ENCODE results near the gene GSE1. TPM values are rescaled to one million over a fixed set of nuclear protein-coding genes. Genes with fewer than 3 reads are reported as not detected.

Gene GSE1
- total RNA-seq, 2 experiments from 2014 or later = 18.4 to 19.8 TPM

DNA sequence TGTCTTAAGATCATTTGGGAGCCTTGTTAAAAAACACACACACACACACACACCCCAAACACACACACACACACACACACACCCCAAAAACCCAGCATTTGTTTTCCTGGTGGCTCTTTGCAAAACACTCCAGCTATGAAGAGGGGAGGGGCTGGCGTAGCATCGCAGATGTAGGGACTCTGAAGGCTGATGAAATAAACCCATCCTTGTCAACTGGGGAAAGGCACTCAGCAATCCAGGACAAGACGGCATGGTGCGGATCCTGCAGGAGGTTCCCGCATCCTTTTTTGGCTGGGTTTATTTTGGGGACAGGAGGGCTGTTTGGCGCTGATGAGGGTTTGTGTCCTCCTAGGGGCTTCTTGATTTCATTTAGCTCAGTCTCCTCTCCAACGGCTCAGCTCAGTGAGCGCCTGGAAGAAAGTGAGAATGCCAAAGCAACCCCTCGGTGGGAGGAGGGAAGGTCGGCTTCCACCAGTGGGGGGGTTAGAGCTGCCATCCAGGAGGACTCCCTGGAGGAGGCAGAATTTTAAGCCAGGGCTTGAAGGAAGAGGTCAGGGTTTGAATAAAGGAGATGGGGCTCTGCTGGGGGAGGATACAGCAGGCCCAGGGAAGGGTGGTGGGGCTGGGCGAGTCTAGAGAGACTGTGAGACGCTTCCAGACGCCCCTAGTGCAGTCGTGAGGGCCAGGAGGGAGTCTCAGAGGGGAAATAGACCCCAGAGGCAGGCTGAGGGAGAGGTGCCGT is 12.4 kb upstream of the GSE1 start:
- CTCF ChIA-PET = interaction anchor here (1.8 kb wide), 1 partner anchor 110 kb away, joined by 4 read pairs; no protein-coding TSS in a partner anchor
- H3K27me3 Mint-ChIP-seq = no peaks in the 10 kb centered on the region
- no peak for DNase-seq
- POLR2A ChIA-PET = no interaction called here
- no peaks in the 10 kb centered on the region for H3K9me3 Mint-ChIP-seq
- H3K36me3 Mint-ChIP-seq (ENCODE audit: low read depth) = no peaks in the 10 kb centered on the region
- H3K4me3 Mint-ChIP-seq = no peak overlapping the region
- H3K27ac Mint-ChIP-seq = no peak overlapping the region
- no peaks in the 10 kb centered on the region for H3K4me1 Mint-ChIP-seq

DNA sequence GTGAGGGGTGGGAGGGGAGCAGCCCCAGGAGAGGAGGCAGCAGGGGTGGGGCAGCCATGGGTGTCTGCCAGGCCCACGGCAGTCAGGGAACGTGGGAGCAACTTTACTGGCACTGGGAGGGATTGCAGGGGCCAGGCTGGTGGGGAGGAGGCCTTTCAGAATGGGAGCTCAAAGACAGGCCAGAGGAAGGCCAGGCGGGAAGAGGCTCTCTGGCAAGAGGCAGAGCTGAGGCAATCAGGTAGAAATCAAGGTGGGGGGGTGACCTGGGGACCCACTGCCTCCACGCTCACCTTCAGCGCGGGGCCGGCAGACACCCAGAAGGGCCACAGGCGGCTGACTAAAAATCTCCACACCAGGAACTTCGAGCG is 11.9 kb upstream of the GSE1 start:
- no peaks in the 10 kb centered on the region for H3K36me3 Mint-ChIP-seq (ENCODE audit: low read depth)
- H3K27ac Mint-ChIP-seq = no peak overlapping the region
- no peak overlapping the region for H3K4me3 Mint-ChIP-seq
- H3K9me3 Mint-ChIP-seq = no peaks in the 10 kb centered on the region
- CTCF ChIA-PET = interaction anchor here (1.8 kb wide), 1 partner anchor 110 kb away, joined by 4 read pairs; no protein-coding TSS in a partner anchor
- no peaks in the 10 kb centered on the region for H3K27me3 Mint-ChIP-seq
- no peak for DNase-seq
- POLR2A ChIA-PET = no interaction called here
- no peaks in the 10 kb centered on the region for H3K4me1 Mint-ChIP-seq

DNA sequence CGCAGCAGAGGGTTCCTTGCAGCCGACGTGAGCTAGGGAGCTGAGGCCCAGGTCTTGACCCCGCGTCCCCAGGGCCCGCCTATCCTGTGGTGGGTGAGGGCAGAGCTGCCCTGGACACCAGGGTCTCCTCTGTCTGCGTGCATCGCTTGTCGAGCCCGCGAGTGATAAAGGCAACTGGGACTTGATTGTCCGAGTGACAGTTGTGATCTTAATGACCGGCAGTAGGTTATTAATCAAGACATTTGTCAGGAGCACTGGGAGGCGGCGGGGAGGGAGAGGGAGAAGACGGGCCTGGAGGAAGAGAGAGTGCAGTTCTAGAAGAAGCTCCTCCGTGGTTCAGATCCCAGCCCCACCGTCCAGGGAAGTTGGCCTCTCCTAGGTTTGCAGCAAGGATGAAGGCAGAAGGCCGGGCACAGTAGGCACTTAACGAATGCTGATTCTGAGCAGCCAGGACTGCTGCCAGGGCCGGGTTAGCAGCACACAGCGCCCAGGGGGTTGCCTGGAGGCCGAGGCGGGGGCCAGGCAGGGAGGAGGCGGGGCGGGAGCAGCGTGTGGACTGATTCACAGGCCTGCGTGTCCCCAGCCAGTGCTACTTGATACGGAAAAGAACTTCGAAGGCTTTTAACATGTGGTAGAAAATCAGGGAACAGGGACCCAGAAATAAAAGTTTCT is 11.3 kb upstream of the GSE1 start:
- POLR2A ChIA-PET = no interaction called here
- no peak overlapping the region for H3K4me3 Mint-ChIP-seq

GRCh38 chr16:85602402-85603202 is 10.5 kb upstream of the GSE1 start:
- Mint-ChIP-seq H3K4me3 (no peak overlapping the region), H3K36me3 (ENCODE audit: low read depth) (no peaks in the 10 kb centered on the region), H3K9me3 (no peaks in the 10 kb centered on the region), H3K4me1 (no peaks in the 10 kb centered on the region), H3K27ac (no peak overlapping the region), H3K27me3 (no peaks in the 10 kb centered on the region)
- CTCF ChIA-PET = interaction anchor here (1.8 kb wide), 1 partner anchor 112 kb away, joined by 4 read pairs; no protein-coding TSS in a partner anchor
- POLR2A ChIA-PET = no interaction called here
- no peak for DNase-seq

More for the DNA sequence above, 11.3 kb upstream of the GSE1 start:
- no peak for DNase-seq
- Mint-ChIP-seq H3K27ac (no peak overlapping the region), H3K4me1 (no peaks in the 10 kb centered on the region), H3K9me3 (no peaks in the 10 kb centered on the region), H3K27me3 (no peaks in the 10 kb centered on the region), H3K36me3 (ENCODE audit: low read depth) (no peaks in the 10 kb centered on the region)
- CTCF ChIA-PET = interaction anchor here (1.8 kb wide), 1 partner anchor 111 kb away, joined by 4 read pairs; no protein-coding TSS in a partner anchor

- Mint-ChIP-seq H3K36me3 (ENCODE audit: low read depth) (no peaks in the 10 kb centered on the region), H3K4me1 (no peaks in the 10 kb centered on the region), H3K9me3 (no peaks in the 10 kb centered on the region), H3K27ac (no peak overlapping the region), H3K27me3 (no peaks in the 10 kb centered on the region), H3K4me3 (no peak overlapping the region)
- ChIA-PET CTCF (no interaction called here), POLR2A (no interaction called here)
- no peak for DNase-seq
Measured at GRCh38 chr16:85603203-85603755, 9.8 kb upstream of the GSE1 start.

GRCh38 chr16:85604145-85604705 is 8.9 kb upstream of the GSE1 start:
- Mint-ChIP-seq H3K4me1 (no peaks in the 10 kb centered on the region), H3K27ac (no peak overlapping the region), H3K9me3 (no peaks in the 10 kb centered on the region), H3K4me3 (no peak overlapping the region), H3K27me3 (no peaks in the 10 kb centered on the region), H3K36me3 (ENCODE audit: low read depth) (no peaks in the 10 kb centered on the region)
- CTCF ChIA-PET = no interaction called here
- DNase-seq = no peak
- POLR2A ChIA-PET = no interaction called here

- Mint-ChIP-seq H3K36me3 (ENCODE audit: low read depth) (no peaks in the 10 kb centered on the region), H3K4me1 (peaks cover 7% of the 10 kb centered on the region), H3K27me3 (no peaks in the 10 kb centered on the region), H3K4me3 (no peak overlapping the region), H3K9me3 (no peaks in the 10 kb centered on the region), H3K27ac (no peak overlapping the region)
- ChIA-PET POLR2A (no interaction called here), CTCF (interaction anchor here (1.8 kb wide), 1 partner anchor 186 kb away, joined by 5 read pairs; no protein-coding TSS in a partner anchor)
- no peak for DNase-seq
Measured at GRCh38 chr16:85605051-85605911, 7.8 kb upstream of the GSE1 start.

GRCh38 chr16:85605912-85606841 is 6.9 kb upstream of the GSE1 start:
- DNase-seq = no peak
- ChIA-PET POLR2A (no interaction called here), CTCF (interaction anchor here (1.1 to 1.8 kb wide), 2 partner anchors 10 to 186 kb away, joined by 4 to 5 read pairs; no protein-coding TSS in a partner anchor)
- Mint-ChIP-seq H3K27me3 (peaks cover 4% of the 10 kb centered on the region), H3K9me3 (no peaks in the 10 kb centered on the region), H3K36me3 (ENCODE audit: low read depth) (no peaks in the 10 kb centered on the region), H3K4me1 (peaks cover 15% of the 10 kb centered on the region), H3K27ac (no peak overlapping the region), H3K4me3 (no peak overlapping the region)

- H3K36me3 Mint-ChIP-seq (ENCODE audit: low read depth) = no peaks in the 10 kb centered on the region
- POLR2A ChIA-PET = no interaction called here
Measured at GRCh38 chr16:85606904-85607303, 6.2 kb upstream of the GSE1 start.

GRCh38 chr16:85607321-85607765 is 5.8 kb upstream of the GSE1 start:
- peaks cover 4% of the 10 kb centered on the region for H3K27me3 Mint-ChIP-seq
- H3K4me1 Mint-ChIP-seq = peaks cover 17% of the 10 kb centered on the region
- no peaks in the 10 kb centered on the region for H3K9me3 Mint-ChIP-seq
- ChIA-PET CTCF (interaction anchor here (0.9 to 1.0 kb wide), 3 partner anchors 9 to 80 kb away, joined by 3 read pairs; no protein-coding TSS in a partner anchor), POLR2A (no interaction called here)
- DNase-seq = no peak
- no peaks in the 10 kb centered on the region for H3K36me3 Mint-ChIP-seq (ENCODE audit: low read depth)
- H3K4me3 Mint-ChIP-seq = no peak overlapping the region
- H3K27ac Mint-ChIP-seq = no peak overlapping the region

More at GRCh38 chr16:85606904-85607303, 6.2 kb upstream of the GSE1 start:
- H3K27me3 Mint-ChIP-seq = peaks cover 4% of the 10 kb centered on the region
- no peaks in the 10 kb centered on the region for H3K9me3 Mint-ChIP-seq
- peaks cover 15% of the 10 kb centered on the region for H3K4me1 Mint-ChIP-seq
- H3K27ac Mint-ChIP-seq = no peak overlapping the region
- H3K4me3 Mint-ChIP-seq = no peak overlapping the region
- no peak for DNase-seq
- CTCF ChIA-PET = interaction anchor here (0.9 to 1.8 kb wide), 5 partner anchors 9 to 187 kb away, joined by 3 to 5 read pairs (median 3); no protein-coding TSS in a partner anchor

- peaks cover 21% of the 10 kb centered on the region for H3K4me1 Mint-ChIP-seq
Measured at GRCh38 chr16:85607796-85608514, 5.2 kb upstream of the GSE1 start.

More at GRCh38 chr16:85607796-85608514, 5.2 kb upstream of the GSE1 start:
- Mint-ChIP-seq H3K36me3 (ENCODE audit: low read depth) (no peaks in the 10 kb centered on the region), H3K4me3 (no peak overlapping the region), H3K27me3 (peaks cover 4% of the 10 kb centered on the region), H3K9me3 (no peaks in the 10 kb centered on the region), H3K27ac (no peak overlapping the region)
- DNase-seq = no peak
- ChIA-PET CTCF (interaction anchor here (0.9 to 1.0 kb wide), 3 partner anchors 8 to 81 kb away, joined by 3 read pairs; no protein-coding TSS in a partner anchor), POLR2A (no interaction called here)

Data from activated CD4-positive, alpha-beta memory T cell treated with anti-CD3 and anti-CD28 coated beads, Interleukin-2, amount 10 ng/mL, durations not matched to agents 7 days and 5 days (primary cell).